Panc1 (cell line): Measurements from ENCODE around the gene GIMAP2. TPM values are rescaled to one million over a fixed set of nuclear protein-coding genes. Genes with fewer than 3 reads are reported as not detected.

ENCODE experiments used
- ATAC-seq: fragments of 200-7000 bp; cut with Tn5 transposase; 2 replicates; pipeline ENCODE4 v1.9.1; 2020; ENCODE audit warnings: mild to moderate bottlenecking, moderate library complexity
- BruUV-seq: library from RNA; stranded (reverse); fragments of 400-500 nt; replicated peaks from 2 replicates; lab custom pipeline; 2021; lab: Mats Ljungman, UMichigan
- CTCF ChIA-PET: fragments of 300-600 bp; sonication (Branson Sonifier 250); formaldehyde crosslinking; loops from one replicate; lab custom pipeline; 2022; ENCODE audit warnings: antibody characterized with exemption; lab: Charles Lee
- POLR2A ChIA-PET: fragments of 300-600 bp; sonication (Branson Sonifier 250); formaldehyde crosslinking; loops from one replicate; lab custom pipeline; 2022; ENCODE audit warnings: antibody characterized with exemption; lab: Charles Lee
- DNase-seq: peaks from one replicate; pipeline ENCODE4 v3.0.0-alpha.2; 2010; ENCODE audit warnings: low read depth, low spot score
- H3K27ac ChIP-seq: 2 replicates; pipeline ENCODE4 v1.5.1; 2011; ENCODE audit warnings: mild to moderate bottlenecking, low read length, inconsistent platforms
- H3K27me3 ChIP-seq: fragments of 200-500 bp; sonication (Bioruptor generic); 2 replicates; pipeline ENCODE4 v1.6.0; 2014; ENCODE audit warnings: low read length, inconsistent platforms; ENCODE audit not compliant: control insufficient read depth, insufficient read depth
- H3K36me3 ChIP-seq: fragments of 200-500 bp; sonication (Bioruptor generic); 2 replicates; pipeline ENCODE4 v1.5.1; 2014; ENCODE audit warnings: inconsistent platforms, mild to moderate bottlenecking, low read length, moderate library complexity; ENCODE audit not compliant: control insufficient read depth, insufficient read depth
- H3K4me1 ChIP-seq: 2 replicates; pipeline ENCODE4 v1.5.1; 2011; ENCODE audit warnings: inconsistent platforms, mild to moderate bottlenecking, low read length, moderate library complexity; ENCODE audit not compliant: control insufficient read depth, insufficient read depth
- H3K4me3 ChIP-seq, 2 experiments: 2 replicates each; pipeline ENCODE4 v1.5.1; 2011 to 2012; ENCODE audit warnings: low read depth in 2 of 2, low read length in 2 of 2, mild to moderate bottlenecking in 2 of 2, inconsistent platforms in 1 of 2, moderate library complexity in 1 of 2
- H3K9me3 ChIP-seq: fragments of 200-500 bp; sonication (Bioruptor generic); 2 replicates; pipeline ENCODE4 v1.5.1; 2014; ENCODE audit warnings: low read depth, mild to moderate bottlenecking, inconsistent platforms, low read length, moderate library complexity; ENCODE audit not compliant: control insufficient read depth, insufficient read depth
- POLR2AphosphoS5 ChIP-seq: IDR thresholded peaks from 2 replicates; pipeline ENCODE4 v1.6.1; 2012; ENCODE audit warnings: mild to moderate bottlenecking, low read depth, low read length, moderate library complexity
- SIN3A ChIP-seq: IDR thresholded peaks from 2 replicates; pipeline ENCODE4 v1.6.1; 2012; ENCODE audit warnings: low read depth, mild to moderate bottlenecking, low read length, moderate library complexity, borderline replicate concordance; ENCODE audit not compliant: insufficient read depth
- TCF7L2 ChIP-seq: IDR thresholded peaks from 2 replicates; pipeline ENCODE4 v1.6.1; 2011; ENCODE audit warnings: mild to moderate bottlenecking, low read depth, low read length, inconsistent platforms
- in situ Hi-C: cut with HindIII; loops from 2 replicates; pipeline ENCODE4 v1.10.0; 2016; ENCODE audit warnings: low sequenced_read_pairs, low pct_unique_long_range_greater_than_20kb
- intact Hi-C: fragments of 100-400 bp; cut with micrococcal nuclease; formaldehyde crosslinking; loops from one replicate; pipeline ENCODE4 v1.10.0; 2022; ENCODE audit not compliant: unreplicated experiment
- total RNA-seq: library from RNA; stranded (reverse); gene quantifications from one replicate; pipeline ENCODE4 v1.2.1, GENCODE V29; 2021; ENCODE audit not compliant: unreplicated experiment
- TF ChIP-seq, protein P1 (sequence below): fragments of 450-650 bp; IDR thresholded peaks from 2 replicates; pipeline ENCODE4 v1.5.1; 2017; ENCODE audit warnings: mild to moderate bottlenecking
- TF ChIP-seq, protein P2 (sequence below), 2 experiments: IDR thresholded peaks; 2 replicates each; pipeline ENCODE4 v1.6.1; 2011 to 2012; ENCODE audit warnings: low read depth in 2 of 2, control low read depth in 1 of 2, low read length in 1 of 2, mild to moderate bottlenecking in 1 of 2, moderate library complexity in 1 of 2; ENCODE audit not compliant: insufficient read depth in 1 of 2

The GIMAP2 gene
- total RNA-seq, 1 experiment from 2014 or later = 1.5 TPM

DNA sequence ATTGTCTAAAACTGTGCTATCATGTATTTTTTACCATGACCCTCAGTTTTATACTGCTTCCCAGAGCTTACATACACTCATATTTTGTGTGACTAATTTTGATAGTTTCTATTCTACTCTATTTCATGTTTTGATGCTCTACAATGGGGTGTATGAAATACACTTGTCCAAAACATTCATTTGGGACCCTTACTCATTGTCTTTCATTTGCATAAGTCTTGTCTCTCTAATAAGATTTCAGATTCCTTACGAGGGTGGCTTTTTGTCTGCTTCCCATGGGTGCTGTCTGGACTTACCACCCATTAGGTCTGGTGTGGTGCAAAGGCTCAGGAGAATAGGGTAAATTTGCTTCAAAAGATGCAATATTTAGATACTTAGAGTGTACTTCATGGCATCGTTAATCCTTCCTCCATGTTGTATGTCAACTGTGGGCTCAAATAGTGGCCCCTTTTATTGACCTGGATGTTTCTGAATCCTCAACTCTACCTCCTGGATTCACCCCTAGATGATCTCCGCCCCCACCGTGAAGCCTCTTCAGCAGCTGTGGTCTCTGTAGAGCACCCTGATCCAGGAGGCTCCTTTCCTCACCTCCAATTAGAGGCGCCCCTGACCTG, 48.1 kb downstream of the GIMAP2 start:
- TF ChIP-seq POLR2AphosphoS5 = no peak
- no peak for TF ChIP-seq SIN3A
- TF ChIP-seq, protein P1, sequence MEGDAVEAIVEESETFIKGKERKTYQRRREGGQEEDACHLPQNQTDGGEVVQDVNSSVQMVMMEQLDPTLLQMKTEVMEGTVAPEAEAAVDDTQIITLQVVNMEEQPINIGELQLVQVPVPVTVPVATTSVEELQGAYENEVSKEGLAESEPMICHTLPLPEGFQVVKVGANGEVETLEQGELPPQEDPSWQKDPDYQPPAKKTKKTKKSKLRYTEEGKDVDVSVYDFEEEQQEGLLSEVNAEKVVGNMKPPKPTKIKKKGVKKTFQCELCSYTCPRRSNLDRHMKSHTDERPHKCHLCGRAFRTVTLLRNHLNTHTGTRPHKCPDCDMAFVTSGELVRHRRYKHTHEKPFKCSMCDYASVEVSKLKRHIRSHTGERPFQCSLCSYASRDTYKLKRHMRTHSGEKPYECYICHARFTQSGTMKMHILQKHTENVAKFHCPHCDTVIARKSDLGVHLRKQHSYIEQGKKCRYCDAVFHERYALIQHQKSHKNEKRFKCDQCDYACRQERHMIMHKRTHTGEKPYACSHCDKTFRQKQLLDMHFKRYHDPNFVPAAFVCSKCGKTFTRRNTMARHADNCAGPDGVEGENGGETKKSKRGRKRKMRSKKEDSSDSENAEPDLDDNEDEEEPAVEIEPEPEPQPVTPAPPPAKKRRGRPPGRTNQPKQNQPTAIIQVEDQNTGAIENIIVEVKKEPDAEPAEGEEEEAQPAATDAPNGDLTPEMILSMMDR = no peak
- TF ChIP-seq TCF7L2 = no peak
- TF ChIP-seq, protein P2, sequence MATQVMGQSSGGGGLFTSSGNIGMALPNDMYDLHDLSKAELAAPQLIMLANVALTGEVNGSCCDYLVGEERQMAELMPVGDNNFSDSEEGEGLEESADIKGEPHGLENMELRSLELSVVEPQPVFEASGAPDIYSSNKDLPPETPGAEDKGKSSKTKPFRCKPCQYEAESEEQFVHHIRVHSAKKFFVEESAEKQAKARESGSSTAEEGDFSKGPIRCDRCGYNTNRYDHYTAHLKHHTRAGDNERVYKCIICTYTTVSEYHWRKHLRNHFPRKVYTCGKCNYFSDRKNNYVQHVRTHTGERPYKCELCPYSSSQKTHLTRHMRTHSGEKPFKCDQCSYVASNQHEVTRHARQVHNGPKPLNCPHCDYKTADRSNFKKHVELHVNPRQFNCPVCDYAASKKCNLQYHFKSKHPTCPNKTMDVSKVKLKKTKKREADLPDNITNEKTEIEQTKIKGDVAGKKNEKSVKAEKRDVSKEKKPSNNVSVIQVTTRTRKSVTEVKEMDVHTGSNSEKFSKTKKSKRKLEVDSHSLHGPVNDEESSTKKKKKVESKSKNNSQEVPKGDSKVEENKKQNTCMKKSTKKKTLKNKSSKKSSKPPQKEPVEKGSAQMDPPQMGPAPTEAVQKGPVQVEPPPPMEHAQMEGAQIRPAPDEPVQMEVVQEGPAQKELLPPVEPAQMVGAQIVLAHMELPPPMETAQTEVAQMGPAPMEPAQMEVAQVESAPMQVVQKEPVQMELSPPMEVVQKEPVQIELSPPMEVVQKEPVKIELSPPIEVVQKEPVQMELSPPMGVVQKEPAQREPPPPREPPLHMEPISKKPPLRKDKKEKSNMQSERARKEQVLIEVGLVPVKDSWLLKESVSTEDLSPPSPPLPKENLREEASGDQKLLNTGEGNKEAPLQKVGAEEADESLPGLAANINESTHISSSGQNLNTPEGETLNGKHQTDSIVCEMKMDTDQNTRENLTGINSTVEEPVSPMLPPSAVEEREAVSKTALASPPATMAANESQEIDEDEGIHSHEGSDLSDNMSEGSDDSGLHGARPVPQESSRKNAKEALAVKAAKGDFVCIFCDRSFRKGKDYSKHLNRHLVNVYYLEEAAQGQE (IDR thresholded peaks at IDR 0.05; ENCODE audit: insufficient read depth in 1 of 2, low read depth in 2 of 2, low read length in 1 of 2) = no peak
- Histone ChIP-seq H3K36me3 (no peaks in the 10 kb centered on the region), H3K4me1 (no peaks in the 10 kb centered on the region; the same call in 1 of the 2 replicates), H3K27me3 (peaks cover 3% of the 10 kb centered on the region), H3K27ac (no peak overlapping the region), H3K9me3 (peaks cover 2% of the 10 kb centered on the region; the same call in 1 of the 2 replicates), H3K4me3 (no peak overlapping the region)
- POLR2A ChIA-PET = no interaction called here
- DNase-seq = no peak
- no peak for ATAC-seq
- in situ Hi-C loops (no loop called here), intact Hi-C loops (no loop called here)
- CTCF ChIA-PET = no interaction called here
- no TSS peak for BruUV-seq

DNA sequence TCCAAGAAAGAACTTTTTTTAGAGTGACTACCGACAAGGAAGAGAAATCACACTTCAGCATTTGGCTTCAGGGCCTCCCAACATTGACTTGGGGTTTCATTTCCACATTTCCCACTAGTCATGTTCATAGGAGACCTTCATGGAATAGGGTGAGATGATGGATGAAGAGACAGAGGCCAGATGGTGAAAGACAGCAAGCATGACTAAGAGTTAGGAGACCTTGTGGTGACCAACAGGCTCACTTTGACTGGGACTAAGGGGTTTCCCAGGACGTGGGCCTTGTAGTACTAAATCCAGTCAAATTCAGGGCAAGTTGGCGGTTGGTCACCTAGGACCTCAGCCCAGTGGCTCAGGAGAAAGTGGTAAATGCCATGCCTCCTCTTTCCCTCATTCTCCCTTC, 48.7 kb downstream of the GIMAP2 start:
- Histone ChIP-seq H3K36me3 (no peaks in the 10 kb centered on the region), H3K27me3 (peaks cover 5% of the 10 kb centered on the region), H3K9me3 (no peaks in the 10 kb centered on the region), H3K4me1 (no peaks in the 10 kb centered on the region; the same call in 1 of the 2 replicates), H3K27ac (no peak overlapping the region), H3K4me3 (no peak overlapping the region)
- ChIA-PET CTCF (no interaction called here), POLR2A (no interaction called here)
- intact Hi-C loops = no loop called here
- DNase-seq = no peak
- BruUV-seq = no TSS peak
- in situ Hi-C loops = no loop called here
- no peak for TF ChIP-seq TCF7L2
- TF ChIP-seq, protein P2 (IDR thresholded peaks at IDR 0.05; ENCODE audit: insufficient read depth in 1 of 2, low read depth in 2 of 2, low read length in 1 of 2) = no peak
- no peak for TF ChIP-seq SIN3A
- TF ChIP-seq, protein P1 = no peak
- no peak for TF ChIP-seq POLR2AphosphoS5
- ATAC-seq = no peak
